Stimulated activated CD8-positive, alpha-beta memory T cell treated with anti-CD3 and anti-CD28 coated beads, Interleukin-15, amount 100 ng/mL, for 1 hour (primary cell): Measurements from ENCODE around the gene KCNV2.

Experiments used
- DNase-seq: peaks from one replicate; pipeline ENCODE4 v3.0.0-alpha.2; 2020; ENCODE audit warnings: low read depth

KCNV2 gene

DNA sequence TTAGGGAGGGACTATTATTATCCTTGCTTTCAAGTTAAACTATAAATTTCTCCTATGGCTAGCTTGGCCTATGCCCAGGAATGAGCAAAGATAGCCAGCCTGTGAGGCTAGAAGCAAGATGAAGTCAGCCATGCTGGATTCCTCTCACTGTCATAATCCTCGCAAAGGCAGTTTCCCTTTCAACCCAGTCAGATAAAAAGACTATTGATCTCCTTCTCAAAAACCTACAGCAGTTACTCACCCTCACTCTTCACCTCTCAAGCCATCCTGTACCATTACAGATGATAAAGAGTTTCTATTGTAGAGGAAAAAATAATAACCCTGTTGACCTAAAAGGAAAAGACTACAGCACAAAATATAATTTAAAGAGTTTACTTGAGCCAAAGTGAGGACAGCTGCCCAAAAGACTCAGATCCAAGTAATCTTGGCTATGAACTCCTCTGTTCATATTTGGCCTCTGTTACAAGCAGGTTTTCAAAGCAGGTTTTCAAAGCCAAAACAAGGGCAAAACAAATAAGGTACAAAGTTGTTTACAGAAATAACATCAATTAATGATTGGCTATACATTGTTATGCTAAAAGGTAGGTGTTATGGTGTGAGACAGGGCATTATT is 41.7 kb downstream of the KCNV2 start:
- no peak for DNase-seq

DNA sequence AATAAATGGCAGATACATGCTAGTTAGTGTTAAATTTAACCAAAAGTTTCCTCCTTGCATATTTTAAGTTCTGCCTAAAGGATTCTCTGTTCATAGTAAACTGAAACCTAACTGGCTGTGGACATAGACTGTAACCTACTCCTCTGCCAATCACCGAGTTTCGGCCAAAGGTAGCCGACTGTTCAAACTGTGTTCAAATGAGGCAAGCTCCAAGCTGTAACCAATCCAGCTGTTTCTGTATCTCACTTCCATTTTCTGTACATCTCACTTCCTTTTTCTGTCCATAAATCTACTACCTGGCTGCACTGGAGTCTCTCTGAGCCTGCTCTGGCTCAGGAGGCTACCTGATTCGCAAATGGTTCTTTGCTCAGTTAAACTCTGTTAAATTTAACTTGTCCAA is 44.1 kb downstream of the KCNV2 start:
- no peak for DNase-seq

DNA sequence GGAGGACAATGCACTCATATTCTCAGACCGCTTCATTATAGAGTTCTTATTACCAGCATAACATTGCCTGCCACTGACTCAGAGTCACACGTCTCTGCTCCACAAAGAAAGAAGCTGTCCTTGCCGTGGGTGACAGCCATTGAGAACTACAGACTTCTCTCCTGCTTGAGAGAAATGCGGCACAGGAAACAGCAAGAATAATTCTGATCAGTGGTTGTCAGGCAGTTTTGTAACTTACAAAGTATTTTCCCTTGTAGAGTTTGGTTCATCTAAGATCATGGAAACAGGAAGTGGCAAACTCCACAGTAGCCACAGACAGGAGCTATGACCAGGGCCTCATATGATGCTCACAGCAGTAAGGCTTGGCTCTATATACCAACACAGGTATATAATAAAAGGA is 47.0 kb downstream of the KCNV2 start:
- DNase-seq = no peak

DNA sequence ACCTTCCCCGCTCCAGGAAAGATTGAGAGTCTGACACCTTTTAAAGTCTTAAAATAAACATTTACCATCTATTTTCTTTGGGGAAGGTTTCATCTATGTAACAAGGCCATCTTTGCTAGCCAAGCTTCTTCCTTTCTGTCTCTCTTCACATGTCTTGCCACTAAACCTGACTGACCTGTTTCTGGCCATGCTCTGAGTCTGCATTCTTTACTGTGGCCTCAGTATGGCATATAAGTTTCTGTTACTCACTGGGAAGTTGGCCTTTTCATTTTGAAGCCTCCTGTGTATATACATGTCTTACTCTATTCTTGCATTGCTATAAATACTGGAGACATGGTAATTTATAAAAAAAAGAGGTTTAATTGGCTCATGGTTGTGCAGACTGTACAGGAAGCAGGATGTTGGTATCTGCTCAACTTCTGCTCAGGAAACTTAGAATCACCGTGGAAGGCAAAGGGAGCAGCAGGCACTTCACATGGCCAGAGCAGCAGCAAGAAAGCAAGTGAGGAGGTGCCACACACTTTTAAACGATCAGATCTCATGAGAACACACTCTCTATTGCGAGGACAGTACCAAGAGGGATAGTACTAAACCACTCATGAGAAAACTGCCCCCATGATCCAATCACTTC is 48.1 kb downstream of the KCNV2 start:
- no peak for DNase-seq

DNA sequence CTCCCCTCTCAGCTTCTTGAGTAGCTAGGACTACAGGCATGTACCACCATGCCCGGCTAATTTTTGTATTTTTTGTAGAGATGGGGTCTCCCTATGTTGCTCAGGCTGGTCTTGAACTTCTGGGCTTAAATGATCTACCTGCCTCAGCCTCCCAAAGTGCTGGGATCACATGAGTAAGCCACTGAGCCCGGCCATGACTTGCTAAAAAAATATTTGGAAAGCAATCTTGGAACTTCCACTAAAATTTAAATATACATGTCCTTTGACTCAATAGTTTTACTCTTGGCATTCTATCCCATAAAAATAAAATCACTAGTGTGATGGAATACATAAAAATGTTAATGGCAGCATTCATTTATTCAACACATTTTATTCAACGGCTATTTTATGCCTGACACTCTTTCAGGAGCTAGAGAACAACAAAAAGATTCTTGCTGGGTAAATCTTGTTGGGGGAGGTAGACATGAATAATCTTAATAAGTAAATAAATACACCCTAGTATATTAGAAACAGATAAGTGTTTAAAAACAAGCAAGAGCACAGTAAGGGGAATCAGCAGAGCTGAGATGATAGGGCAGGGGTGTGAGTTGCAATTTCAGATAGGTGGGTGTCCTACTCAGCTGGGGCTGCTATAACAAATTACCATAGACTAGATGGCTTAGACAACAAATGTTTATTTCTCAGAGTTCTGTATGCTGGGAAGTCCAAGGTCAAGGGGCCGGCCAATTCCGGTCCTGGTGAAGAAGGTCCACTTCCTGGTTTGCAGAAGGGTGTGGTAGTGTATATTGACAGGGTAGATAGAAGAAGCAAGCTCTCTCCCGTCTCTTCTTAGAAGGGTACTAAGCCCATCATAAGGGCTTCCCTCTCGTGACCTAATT is 50.7 kb downstream of the KCNV2 start:
- DNase-seq = no peak

DNA sequence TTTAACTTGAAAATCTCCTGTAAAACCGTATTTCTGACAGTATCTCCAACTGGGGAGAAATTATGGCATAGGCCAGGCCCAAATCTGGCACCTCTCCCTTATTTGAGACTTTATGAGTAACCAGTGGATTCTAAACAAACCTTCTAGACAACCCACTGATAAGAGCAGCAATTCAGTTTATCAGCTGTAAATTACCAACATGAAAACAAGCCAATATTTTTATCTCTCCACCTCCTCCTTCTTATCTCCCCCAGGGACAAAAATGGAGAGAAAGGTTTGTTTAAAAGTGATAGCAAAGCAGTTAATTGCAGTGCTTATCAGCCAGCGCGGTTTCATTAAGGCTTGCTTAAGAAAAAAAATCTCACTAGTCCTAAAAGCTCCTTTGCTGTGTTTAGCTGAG is 53.8 kb downstream of the KCNV2 start:
- no peak for DNase-seq

DNA sequence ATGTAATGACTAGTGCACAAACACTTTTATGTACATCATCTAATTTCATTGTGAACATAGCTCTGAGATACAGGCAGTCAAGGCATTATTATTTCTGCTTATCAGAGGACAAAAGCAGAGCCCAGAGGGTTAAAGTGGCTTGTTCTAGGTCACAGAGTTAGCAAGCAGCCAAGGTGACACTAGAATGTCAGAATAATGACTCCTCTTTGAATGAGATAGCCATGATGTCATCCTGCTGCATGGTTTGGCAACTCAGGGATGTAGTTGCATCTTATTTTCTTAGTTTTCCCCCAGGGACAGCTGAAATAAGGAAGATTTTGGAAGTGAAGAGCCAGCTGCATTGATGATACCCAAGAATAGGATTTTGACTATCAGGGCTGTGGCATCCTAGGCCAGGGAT is 54.4 kb downstream of the KCNV2 start:
- DNase-seq = no peak

DNA sequence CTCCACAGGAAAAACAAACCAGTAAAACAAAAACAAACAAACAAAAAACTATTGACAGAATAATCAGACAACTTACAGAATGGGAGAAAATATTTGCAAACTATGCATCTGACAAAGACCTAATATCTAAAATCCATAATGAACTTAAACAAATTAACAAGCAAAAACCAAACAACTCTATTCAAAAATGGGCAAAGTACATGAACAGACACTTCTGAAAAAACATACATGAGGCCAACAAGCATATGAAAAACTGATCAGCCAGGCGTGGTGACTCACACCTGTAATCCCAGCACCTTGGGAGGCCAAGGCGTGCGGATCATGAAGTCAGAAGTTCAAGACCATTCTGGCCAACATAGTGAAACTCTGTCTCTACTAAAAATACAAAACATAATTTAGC is 60.1 kb downstream of the KCNV2 start:
- DNase-seq = no peak

DNA sequence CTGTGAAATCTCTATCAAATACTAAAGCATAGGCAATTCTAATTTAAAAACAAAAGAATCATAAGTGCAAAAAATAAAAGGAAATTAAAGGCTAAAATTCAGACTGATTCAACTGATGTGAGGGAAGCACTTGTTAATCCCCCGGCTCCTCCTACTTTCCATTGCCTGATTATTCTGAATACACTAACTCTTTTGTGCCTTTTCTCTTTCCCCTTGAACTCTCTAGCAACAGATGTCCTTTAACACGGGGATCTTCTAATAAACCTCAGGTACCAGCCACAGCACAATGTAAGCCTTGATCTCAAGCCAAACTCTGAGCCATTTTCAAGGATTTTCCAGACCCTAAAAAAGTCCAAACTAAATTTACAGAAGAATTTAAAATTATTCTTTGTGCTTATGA is 61.5 kb downstream of the KCNV2 start:
- DNase-seq = no peak
